Measurements from ENCODE around the gene MAGEB4. TPM values are rescaled to one million over a fixed set of nuclear protein-coding genes. Genes with fewer than 3 reads are reported as not detected.
"Not testable (repeated sequence)": the region's sequence is repeated elsewhere in the genome, so short reads cannot be mapped to it uniquely, and the experiment has no call there.

MAGEB4 gene
- not detected in 2 replicates for polyA plus RNA-seq (2011; rRNA removed)
- polyA minus RNA-seq (2011; rRNA and poly(A)+ RNA removed) = not detected in 2 replicates

- DNase-seq (ENCODE audit: low read depth, low spot score) = no peak
- Histone ChIP-seq H3K9me3 (ENCODE audit: control insufficient read depth, insufficient read depth, low read length) (no peaks in the 10 kb centered on the region; the same call in 1 of the 2 replicates), H3K27ac (ENCODE audit: low read depth, low read length) (no peak within 1 kb of the TSS), H3K4me3 (ENCODE audit: low read depth, low read length) (no peak within 1 kb of the TSS), H3K27me3 (ENCODE audit: control insufficient read depth, insufficient read depth, low read length) (no peaks in the 10 kb centered on the region)
- CTCF ChIA-PET = no interaction called here
- POLR2A ChIA-PET = no interaction called here
- TF ChIP-seq CTCF (IDR thresholded peaks at IDR 0.05; ENCODE audit: low read depth, low read length) = no peak
These were observed at the start of gene MAGEB4 for GRCh38 chrX:30241724-30242415. Gene MAGEB4 (plus strand): TSS chrX:30242000. CDS start chrX:30242136, 136 bp downstream.

DNA sequence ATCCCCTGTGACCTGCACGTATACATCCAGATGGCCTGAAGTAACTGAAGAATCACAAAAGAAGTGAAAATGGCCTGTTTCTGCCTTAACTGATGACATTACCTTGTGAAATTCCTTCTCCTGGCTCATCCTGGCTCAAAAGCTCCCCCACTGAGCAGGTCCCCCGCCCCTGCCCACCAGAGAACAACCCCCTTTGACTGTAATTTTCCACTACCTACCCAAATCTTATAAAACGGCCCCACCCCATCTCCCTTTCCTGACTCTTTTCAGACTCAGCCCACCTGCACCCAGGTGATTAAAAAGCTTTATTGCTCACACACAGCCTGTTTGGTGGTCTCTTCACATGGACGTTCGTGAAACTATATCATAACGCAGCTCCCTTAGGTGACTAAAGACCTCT is 47.9 kb upstream of the MAGEB4 start:
- DNase-seq (ENCODE audit: low read depth, low spot score); H3K9me3 ChIP-seq (ENCODE audit: control insufficient read depth, insufficient read depth, low read length); H3K27ac ChIP-seq (ENCODE audit: low read depth, low read length); H3K27me3 ChIP-seq (ENCODE audit: control insufficient read depth, insufficient read depth, low read length); POLR2A ChIA-PET; H3K4me3 ChIP-seq (ENCODE audit: low read depth, low read length): not testable (repeated sequence)
- CTCF ChIA-PET = interaction anchor here (0.6 kb wide), 1 partner anchor 315 kb away, joined by 3 read pairs; no protein-coding TSS in a partner anchor

DNA sequence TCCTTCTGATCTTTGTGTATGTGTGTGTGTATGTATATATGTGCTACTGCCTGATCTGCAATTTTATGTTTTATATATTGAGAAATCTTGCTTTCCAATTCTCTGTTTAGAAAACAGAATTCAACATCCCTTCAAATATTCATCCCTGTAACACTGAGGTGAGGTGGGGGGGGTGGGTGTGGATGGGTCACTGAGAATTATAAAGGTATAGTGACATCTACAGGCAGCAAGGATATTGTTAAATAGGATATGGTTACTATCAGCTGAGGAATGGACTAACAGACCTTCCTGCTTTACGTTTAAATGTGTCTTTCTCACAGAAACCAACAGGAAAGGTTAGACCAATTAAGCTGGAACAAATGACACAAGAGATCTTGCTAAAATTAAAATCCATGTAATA is 45.5 kb upstream of the MAGEB4 start:
- ChIA-PET CTCF (interaction anchor here (0.6 to 1.6 kb wide), 5 partner anchors 10 to 162 kb away, joined by 3 to 19 read pairs (median 4); no protein-coding TSS in a partner anchor), POLR2A (no interaction called here)
- TF ChIP-seq CTCF (IDR thresholded peaks at IDR 0.05; ENCODE audit: low read depth, low read length) = no peak
- H3K27me3 ChIP-seq (ENCODE audit: control insufficient read depth, insufficient read depth, low read length) = no peaks in the 10 kb centered on the region
- no peak for DNase-seq (ENCODE audit: low read depth, low spot score)
- no peak overlapping the region for H3K27ac ChIP-seq (ENCODE audit: low read depth, low read length)
- H3K9me3 ChIP-seq (ENCODE audit: control insufficient read depth, insufficient read depth, low read length) = no peaks in the 10 kb centered on the region
- H3K4me3 ChIP-seq (ENCODE audit: low read depth, low read length) = no peak overlapping the region

DNA sequence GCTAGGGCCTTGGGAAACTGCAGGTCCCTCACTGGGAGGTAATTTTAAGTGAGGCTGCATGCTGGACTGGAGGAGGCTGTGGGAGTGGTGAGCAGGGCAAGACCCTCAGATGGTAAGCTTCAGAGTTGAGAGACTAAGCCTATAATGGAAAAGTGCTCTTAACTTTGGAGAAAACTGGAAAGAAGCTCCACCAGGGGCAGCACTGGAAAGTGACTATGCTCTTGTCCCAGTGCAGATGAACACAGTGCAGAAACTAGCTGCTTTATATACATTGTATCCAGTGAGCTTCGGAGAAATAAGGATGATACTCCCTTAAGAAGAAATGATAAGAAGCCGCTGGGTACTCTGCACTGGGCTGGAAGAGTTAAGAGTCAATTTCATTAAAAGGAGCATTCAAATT is 29.6 kb upstream of the MAGEB4 start:
- Histone ChIP-seq H3K4me3 (ENCODE audit: low read depth, low read length) (no peak overlapping the region), H3K27me3 (ENCODE audit: control insufficient read depth, insufficient read depth, low read length) (no peaks in the 10 kb centered on the region), H3K9me3 (ENCODE audit: control insufficient read depth, insufficient read depth, low read length) (no peaks in the 10 kb centered on the region; the same call in 1 of the 2 replicates), H3K27ac (ENCODE audit: low read depth, low read length) (no peak overlapping the region)
- TF ChIP-seq CTCF (IDR thresholded peaks at IDR 0.05; ENCODE audit: low read depth, low read length) = no peak
- CTCF ChIA-PET = no interaction called here
- no peak for DNase-seq (ENCODE audit: low read depth, low spot score)
- POLR2A ChIA-PET = no interaction called here

GRCh38 chrX:30215357-30215843 is 26.4 kb upstream of the MAGEB4 start, which contains the start of gene MAGEB2:
Gene MAGEB2 (plus strand): TSS chrX:30215563. CDS start chrX:30218581, 3,018 bp downstream.
- H3K9me3 ChIP-seq (ENCODE audit: control insufficient read depth, insufficient read depth, low read length) = no peaks in the 10 kb centered on the region; the same call in 1 of the 2 replicates
- H3K27me3 ChIP-seq (ENCODE audit: control insufficient read depth, insufficient read depth, low read length) = no peaks in the 10 kb centered on the region
- no peak for TF ChIP-seq CTCF (IDR thresholded peaks at IDR 0.05; ENCODE audit: low read depth, low read length)
- H3K4me3 ChIP-seq (ENCODE audit: low read depth, low read length) = no peak within 1 kb of the TSS
- ChIA-PET POLR2A (no interaction called here), CTCF (no interaction called here)
- DNase-seq (ENCODE audit: low read depth, low spot score) = no peak
- no peak within 1 kb of the TSS for H3K27ac ChIP-seq (ENCODE audit: low read depth, low read length)

Data from AG04450 (cell line).